Testis (tissue), 3 donors: Measurements from ENCODE around the gene RSPRY1. TPM values are rescaled to one million over a fixed set of nuclear protein-coding genes. Genes with fewer than 3 reads are reported as not detected.

ENCODE experiments used
- DNase-seq: peaks from one replicate; pipeline ENCODE4 v3.0.0-alpha.2; 2019
- H3K27ac ChIP-seq, 2 donors: fragments of 200-600 bp; sonication (generic); one replicate each; pipeline ENCODE4 v1.5.1; 2019
- H3K27me3 ChIP-seq: fragments of 200-600 bp; sonication (generic); one replicate; pipeline ENCODE4 v1.5.1; 2019
- H3K36me3 ChIP-seq: fragments of 200-600 bp; sonication (generic); one replicate; pipeline ENCODE4 v1.5.1; 2017; ENCODE audit warnings: low read depth; ENCODE audit errors: missing control alignments
- H3K4me1 ChIP-seq: fragments of 200-600 bp; sonication (generic); one replicate; pipeline ENCODE4 v1.5.1; 2019
- H3K4me3 ChIP-seq, 2 donors: fragments of 200-600 bp; sonication (generic); one replicate each; pipeline ENCODE4 v1.5.1; 2017 to 2019
- H3K9me3 ChIP-seq: fragments of 200-600 bp; sonication (generic); one replicate; pipeline ENCODE4 v1.5.1; 2017
- POLR2A ChIP-seq: fragments of 450-650 bp; IDR thresholded peaks from one replicate; pipeline ENCODE4 v1.6.1; 2017; ENCODE audit warnings: antibody characterized with exemption, mild to moderate bottlenecking, moderate library complexity
- WGBS, 2 donors: methylation state at CpG; one replicate each; pipeline ENCODE4 v1.1.5; 2018; 5-methylcytosine and 5-hydroxymethylcytosine counted together
- intact Hi-C: fragments of 100-400 bp; cut with DNase I; formaldehyde crosslinking; loops from one replicate; pipeline ENCODE4 v1.15.1; 2023; ENCODE audit warnings: low total_unique reads
- polyA plus RNA-seq: library from polyadenylated mRNA; stranded (reverse); fragments of 350-450 nt; fragmentation: Illumina TruSeq; extraction: RNeasy Lipid Tissue Mini Kit (QIAGEN cat#74804); gene quantifications from one replicate; pipeline ENCODE4 v1.2.3, GENCODE V29; 2014; ENCODE audit warnings: low read depth, low replicate concordance; ENCODE audit not compliant: insufficient read depth
- total RNA-seq, 2 donors: library from RNA; depleted of rRNA; stranded (reverse); fragments of >200 nt; gene quantifications; one replicate each; pipeline ENCODE4 v1.2.3, GENCODE V29; 2016
- TF ChIP-seq, protein P1 (sequence below), 3 experiments: fragments of 450-650 bp in 2 of 3; fragments of 200-600 bp in 1 of 3; sonication (generic) in 1 of 3; IDR thresholded peaks; one replicate each; pipeline ENCODE4 v1.5.1; 2016 to 2019; ENCODE audit warnings: antibody characterized with exemption in 3 of 3, mild to moderate bottlenecking in 2 of 3, moderate library complexity in 1 of 3

RSPRY1 gene
- total and polyA plus RNA-seq, 3 donors from 2014 or later = 53.0 to 81.2 (median 73.3) TPM

- no peak for TF ChIP-seq POLR2A
- TF ChIP-seq, protein P1, sequence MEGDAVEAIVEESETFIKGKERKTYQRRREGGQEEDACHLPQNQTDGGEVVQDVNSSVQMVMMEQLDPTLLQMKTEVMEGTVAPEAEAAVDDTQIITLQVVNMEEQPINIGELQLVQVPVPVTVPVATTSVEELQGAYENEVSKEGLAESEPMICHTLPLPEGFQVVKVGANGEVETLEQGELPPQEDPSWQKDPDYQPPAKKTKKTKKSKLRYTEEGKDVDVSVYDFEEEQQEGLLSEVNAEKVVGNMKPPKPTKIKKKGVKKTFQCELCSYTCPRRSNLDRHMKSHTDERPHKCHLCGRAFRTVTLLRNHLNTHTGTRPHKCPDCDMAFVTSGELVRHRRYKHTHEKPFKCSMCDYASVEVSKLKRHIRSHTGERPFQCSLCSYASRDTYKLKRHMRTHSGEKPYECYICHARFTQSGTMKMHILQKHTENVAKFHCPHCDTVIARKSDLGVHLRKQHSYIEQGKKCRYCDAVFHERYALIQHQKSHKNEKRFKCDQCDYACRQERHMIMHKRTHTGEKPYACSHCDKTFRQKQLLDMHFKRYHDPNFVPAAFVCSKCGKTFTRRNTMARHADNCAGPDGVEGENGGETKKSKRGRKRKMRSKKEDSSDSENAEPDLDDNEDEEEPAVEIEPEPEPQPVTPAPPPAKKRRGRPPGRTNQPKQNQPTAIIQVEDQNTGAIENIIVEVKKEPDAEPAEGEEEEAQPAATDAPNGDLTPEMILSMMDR (IDR thresholded peaks at IDR 0.05) = no peak
- WGBS, 2 donors = 86 to 91% methylated on average over 10 of the region's 10 CpGs
- H3K27ac ChIP-seq = no peak overlapping the region
- H3K4me1 ChIP-seq = peaks cover 6% of the 10 kb centered on the region
- H3K9me3 ChIP-seq = no peaks in the 10 kb centered on the region
- H3K36me3 ChIP-seq = no peaks in the 10 kb centered on the region
- no peaks in the 10 kb centered on the region for H3K27me3 ChIP-seq
- intact Hi-C loops = no loop called here
- no peak overlapping the region for H3K4me3 ChIP-seq
- DNase-seq = no peak
These were observed 69.7 kb downstream of the RSPRY1 start for GRCh38 chr16:57255686-57256415.

DNA sequence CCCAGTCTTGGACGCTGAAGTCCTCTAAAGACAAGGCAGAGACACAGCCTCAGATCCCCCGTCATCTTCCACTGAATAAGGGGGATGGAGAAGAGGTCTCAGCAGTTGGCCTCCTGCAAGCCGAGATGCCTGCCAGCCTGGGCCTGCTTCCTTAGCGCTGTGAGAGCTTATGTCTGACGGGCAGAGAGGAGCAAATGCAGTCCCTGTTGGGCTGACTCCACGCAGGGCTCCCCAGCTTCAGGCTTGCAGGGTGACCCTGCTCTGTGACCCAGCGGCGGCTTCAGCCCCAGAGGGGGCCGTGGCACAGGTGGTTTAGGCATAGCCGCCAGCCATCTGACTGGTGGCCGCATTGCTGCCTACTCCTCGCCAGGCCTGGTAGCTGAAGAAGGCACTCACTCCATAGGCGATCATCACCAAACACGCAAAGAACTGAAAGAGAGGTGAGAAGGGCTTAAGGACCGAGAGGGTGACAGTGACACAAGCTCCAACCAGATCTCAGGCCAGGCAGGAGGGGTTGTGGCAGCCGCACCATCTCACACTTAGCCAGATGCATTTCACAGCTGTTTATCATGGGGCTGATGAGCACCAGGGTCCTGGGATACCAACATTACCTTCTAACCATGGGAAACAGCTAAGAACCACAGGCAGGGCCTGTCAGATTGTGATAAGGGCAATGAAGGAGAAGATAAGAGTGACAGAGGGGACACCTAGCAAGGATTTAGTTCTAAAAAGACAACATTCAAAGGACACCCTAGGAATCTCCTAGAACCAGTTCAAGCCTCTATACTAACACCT lies 70.7 kb downstream of the RSPRY1 start:
- H3K27me3 ChIP-seq = no peaks in the 10 kb centered on the region
- intact Hi-C loops = no loop called here
- no peak overlapping the region for H3K27ac ChIP-seq
- H3K36me3 ChIP-seq = no peaks in the 10 kb centered on the region
- DNase-seq = no peak
- no peaks in the 10 kb centered on the region for H3K9me3 ChIP-seq
- 89 to 94% methylated on average over 6 to 16 of the region's 16 CpGs for WGBS, 2 donors
- no peak overlapping the region for H3K4me3 ChIP-seq
- no peak for TF ChIP-seq POLR2A
- TF ChIP-seq, protein P1 (IDR thresholded peaks at IDR 0.05) = no peak
- H3K4me1 ChIP-seq = peaks cover 6% of the 10 kb centered on the region

DNA sequence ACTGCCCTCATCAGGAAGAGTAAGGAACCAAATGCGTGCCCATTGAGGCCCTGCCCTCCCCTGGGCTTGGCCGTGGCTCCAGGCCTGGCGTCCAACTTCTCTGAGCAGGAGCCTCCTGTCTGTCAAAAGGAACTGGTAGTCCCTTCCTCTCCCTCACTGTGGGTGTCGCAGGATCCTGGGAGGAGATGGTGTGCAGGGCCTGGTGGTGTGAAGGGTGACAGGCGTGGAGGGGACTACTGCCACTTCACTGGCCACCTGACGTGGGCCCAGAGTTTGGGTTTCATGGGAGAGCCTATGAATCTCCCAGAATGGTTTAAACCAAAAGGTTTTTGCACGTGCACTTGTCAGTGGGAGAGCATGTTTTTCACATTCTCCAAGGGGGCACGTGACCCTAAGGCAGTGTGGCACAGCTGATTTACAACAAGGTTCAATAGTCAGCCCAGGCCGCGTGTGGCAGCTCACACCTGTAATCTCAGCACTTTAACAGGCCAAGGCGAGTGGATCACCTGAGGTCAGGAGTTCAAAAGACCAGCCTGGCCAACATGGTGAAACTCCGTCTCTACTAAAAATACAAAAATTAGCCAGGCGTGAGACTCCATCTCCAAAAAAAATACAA lies 71.4 kb downstream of the RSPRY1 start:
- H3K9me3 ChIP-seq = no peaks in the 10 kb centered on the region
- H3K4me1 ChIP-seq = peaks cover 6% of the 10 kb centered on the region
- WGBS, 2 donors = 84 to 91% methylated on average over 7 to 13 of the region's 13 CpGs
- no peak overlapping the region for H3K27ac ChIP-seq
- H3K27me3 ChIP-seq = no peaks in the 10 kb centered on the region
- no peak for DNase-seq
- intact Hi-C loops = no loop called here
- no peak overlapping the region for H3K4me3 ChIP-seq
- H3K36me3 ChIP-seq = no peaks in the 10 kb centered on the region
- TF ChIP-seq, protein P1 (IDR thresholded peaks at IDR 0.05) = no peak

DNA sequence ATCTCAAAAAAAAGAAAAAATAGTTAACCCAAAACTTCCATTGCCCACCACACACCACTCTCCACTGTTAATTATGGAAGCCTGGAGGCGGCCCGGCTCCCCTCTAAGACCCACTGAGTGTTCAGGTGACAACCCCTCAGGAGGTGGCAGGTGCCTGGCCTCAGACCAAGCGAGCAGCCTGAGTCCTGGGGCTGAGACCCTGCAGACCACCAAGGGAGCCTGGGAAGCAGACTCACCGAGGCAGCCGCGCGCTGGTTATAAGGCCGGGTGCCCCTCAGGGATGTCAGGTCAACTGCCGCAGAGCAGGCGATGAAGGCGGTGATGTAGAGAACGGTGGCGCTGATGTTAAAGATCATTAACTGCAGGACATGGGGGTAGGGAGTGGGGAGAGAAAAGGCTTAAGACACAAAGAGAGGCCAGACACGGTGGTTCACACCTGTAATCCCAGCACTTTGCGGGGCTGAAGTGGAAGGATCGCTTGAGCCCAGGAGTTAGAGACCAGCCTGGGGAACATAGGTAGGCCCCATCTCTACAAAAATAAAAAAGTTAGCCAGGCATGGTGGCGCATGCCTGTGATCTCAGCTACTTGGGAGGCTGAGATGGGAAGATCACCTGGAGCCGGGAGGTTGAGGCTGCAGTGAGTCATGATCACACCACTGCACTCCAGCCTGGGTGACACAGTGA lies 72.2 kb downstream of the RSPRY1 start:
- no peak overlapping the region for H3K27ac ChIP-seq
- intact Hi-C loops = no loop called here
- TF ChIP-seq, protein P1 (IDR thresholded peaks at IDR 0.05) = no peak
- TF ChIP-seq POLR2A = no peak
- WGBS, 2 donors = 97 to 98% methylated on average over 18 of the region's 18 CpGs
- no peak overlapping the region for H3K4me3 ChIP-seq
- peak; percentile 12 for DNase-seq
- H3K4me1 ChIP-seq = peaks cover 14% of the 10 kb centered on the region
- no peaks in the 10 kb centered on the region for H3K36me3 ChIP-seq
- no peaks in the 10 kb centered on the region for H3K9me3 ChIP-seq
- no peaks in the 10 kb centered on the region for H3K27me3 ChIP-seq
